WERI-Rb-1 (cell line): Measurements from ENCODE around the gene NUDT13.

Experiments used
- DNase-seq: peaks from one replicate; pipeline ENCODE4 v3.0.0-alpha.2; 2020
- H3K27ac ChIP-seq: fragments of 250-450 bp; sonication (Bioruptor Pico); 2 replicates; pipeline ENCODE4 v1.5.1; 2020; ENCODE audit warnings: mild to moderate bottlenecking, moderate library complexity
- H3K27me3 ChIP-seq: fragments of 250-450 bp; sonication (Bioruptor Pico); 2 replicates; pipeline ENCODE4 v1.5.1; 2021; ENCODE audit warnings: mild to moderate bottlenecking, low read depth, moderate library complexity; ENCODE audit not compliant: insufficient read depth, severe bottlenecking
- H3K36me3 ChIP-seq: fragments of 250-450 bp; sonication (Bioruptor Pico); 2 replicates; pipeline ENCODE4 v1.5.1; 2020; ENCODE audit warnings: mild to moderate bottlenecking, moderate library complexity
- H3K4me3 ChIP-seq: 2 replicates; pipeline ENCODE4 v1.5.1; 2011; ENCODE audit warnings: low read depth, mild to moderate bottlenecking, control low read depth, low read length
- H3K9me3 ChIP-seq: fragments of 250-450 bp; sonication (Bioruptor Pico); 2 replicates; pipeline ENCODE4 v1.5.1; 2021; ENCODE audit warnings: mild to moderate bottlenecking, moderate library complexity; ENCODE audit not compliant: severe bottlenecking
- CTCF ChIP-seq: IDR thresholded peaks from 2 replicates; pipeline ENCODE4 v1.5.1; 2011; ENCODE audit warnings: low read depth, mild to moderate bottlenecking, control low read depth, inconsistent platforms, low read length

The NUDT13 gene

GRCh38 chr10:73168465-73168803, 58.2 kb downstream of the NUDT13 start:
- no peak for TF ChIP-seq CTCF
- Histone ChIP-seq H3K27ac (peak overlapping the region; percentile 83), H3K4me3 (peak overlapping the region; percentile 82), H3K36me3 (peaks cover 23% of the 10 kb centered on the region), H3K9me3 (no peaks in the 10 kb centered on the region), H3K27me3 (no peaks in the 10 kb centered on the region)
- DNase-seq: no peak

- TF ChIP-seq CTCF: no peak
- Histone ChIP-seq H3K9me3 (no peaks in the 10 kb centered on the region), H3K27ac (no peak overlapping the region), H3K4me3 (no peak overlapping the region), H3K27me3 (no peaks in the 10 kb centered on the region), H3K36me3 (peaks cover 17% of the 10 kb centered on the region)
- no peak for DNase-seq
Observed at GRCh38 chr10:73169320-73169719, 59.1 kb downstream of the NUDT13 start.

- H3K4me3 ChIP-seq: no peak overlapping the region
- H3K27ac ChIP-seq: no peak overlapping the region
- 0 out of 2 replicates have a peak, but pooled peaks cover under 1% of the 10 kb centered on the region for H3K36me3 ChIP-seq
- H3K9me3 ChIP-seq: no peaks in the 10 kb centered on the region
- TF ChIP-seq CTCF: no peak
- H3K27me3 ChIP-seq: no peaks in the 10 kb centered on the region
- no peak for DNase-seq
Observed at GRCh38 chr10:73172867-73173266, 62.6 kb downstream of the NUDT13 start.

- Histone ChIP-seq H3K4me3 (no peak overlapping the region), H3K27me3 (no peaks in the 10 kb centered on the region), H3K27ac (no peak overlapping the region), H3K36me3 (0 out of 2 replicates have a peak, but pooled peaks cover 2% of the 10 kb centered on the region), H3K9me3 (no peaks in the 10 kb centered on the region)
- DNase-seq: no peak
- TF ChIP-seq CTCF: no peak
Observed at GRCh38 chr10:73174148-73174925, 64.1 kb downstream of the NUDT13 start.
